ENCODE data around the gene CDK9.
A peak's percentile ranks its signal among the peaks of the same experiment; 100 is the strongest.
"Not testable (repeated sequence)": the region's sequence is repeated elsewhere in the genome, so short reads cannot be mapped to it uniquely, and the experiment has no call there.

CDK9 gene

DNA sequence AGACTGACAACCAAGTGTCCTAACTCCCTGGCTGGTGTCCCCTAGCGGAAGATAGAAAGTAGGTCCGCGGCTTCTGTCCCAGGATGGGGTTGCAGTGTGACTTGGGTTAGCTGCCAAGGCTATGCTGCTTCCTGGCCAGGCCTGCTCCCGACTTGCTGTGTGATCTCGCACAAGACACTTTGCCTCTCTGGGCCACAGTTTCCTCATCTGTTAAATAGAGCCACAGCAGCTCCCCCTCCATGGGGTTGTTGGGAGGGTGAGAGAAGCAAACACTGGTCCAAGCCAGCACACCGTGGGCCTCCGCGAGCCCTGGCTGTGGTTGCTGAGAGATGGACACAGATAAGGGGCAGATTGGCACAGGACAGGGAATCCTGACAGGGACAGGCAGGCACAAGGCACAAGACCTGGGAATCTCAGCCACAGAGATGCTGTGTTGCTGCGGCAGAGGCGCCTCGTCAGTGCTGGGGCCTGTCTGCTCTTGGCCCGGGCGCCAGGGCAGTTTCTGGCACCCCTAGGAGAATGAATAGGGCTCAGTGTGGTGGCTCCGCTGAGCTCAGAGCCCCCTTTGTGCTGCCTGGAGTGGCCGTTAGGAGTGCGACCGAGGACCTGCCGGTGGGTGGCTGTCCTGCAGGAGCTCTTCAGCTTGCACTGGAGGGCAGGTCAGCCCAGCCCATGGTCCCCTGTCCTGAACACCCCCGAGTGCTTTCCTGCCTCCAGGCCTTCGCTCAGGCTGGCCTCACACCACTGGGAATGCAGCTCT lies 5.5 kb upstream of the CDK9 start:
- no peak for DNase-seq (ENCODE audit: low spot score)

DNA sequence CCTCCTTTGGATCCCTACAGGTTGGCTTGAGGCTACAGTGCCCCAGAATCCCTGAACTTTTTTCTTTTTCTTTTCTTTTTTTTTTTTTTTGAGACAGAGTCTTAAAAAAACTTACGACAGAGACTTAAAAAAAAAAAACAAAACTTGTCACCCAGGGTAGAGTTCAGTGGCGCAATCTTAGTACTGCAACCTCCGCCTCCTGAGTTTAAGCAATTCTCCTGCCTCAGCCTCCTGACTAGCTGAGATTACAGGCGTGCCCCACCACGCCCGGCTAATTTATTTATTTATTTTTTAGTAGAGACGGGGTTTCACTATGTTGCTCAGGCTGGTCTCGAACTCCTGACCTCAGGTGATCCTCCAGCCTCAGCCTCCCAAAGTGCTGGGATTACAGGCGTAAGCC lies 4.9 kb upstream of the CDK9 start:
- DNase-seq (ENCODE audit: low spot score): not testable (repeated sequence)

DNA sequence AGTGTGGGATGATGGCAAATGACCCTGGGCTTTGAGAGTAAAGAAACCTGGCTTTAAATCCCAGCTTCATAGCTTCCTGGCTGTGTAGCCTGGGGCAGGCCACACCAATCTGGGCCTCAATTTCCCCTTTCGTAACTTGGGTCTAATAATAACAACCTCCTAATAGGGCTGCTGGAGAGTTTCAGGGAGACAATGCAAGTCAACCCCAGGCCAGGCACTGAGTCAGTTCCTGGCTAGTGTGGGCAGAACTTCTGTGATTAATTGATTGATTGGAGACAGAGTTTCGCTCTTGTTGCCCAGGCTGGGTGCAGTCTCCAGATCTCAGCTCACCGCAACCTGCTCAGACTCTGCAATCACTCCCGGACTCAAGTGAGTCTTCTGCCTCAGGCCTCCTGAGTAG lies 4.0 kb upstream of the CDK9 start:
- DNase-seq (ENCODE audit: low spot score): no peak

DNA sequence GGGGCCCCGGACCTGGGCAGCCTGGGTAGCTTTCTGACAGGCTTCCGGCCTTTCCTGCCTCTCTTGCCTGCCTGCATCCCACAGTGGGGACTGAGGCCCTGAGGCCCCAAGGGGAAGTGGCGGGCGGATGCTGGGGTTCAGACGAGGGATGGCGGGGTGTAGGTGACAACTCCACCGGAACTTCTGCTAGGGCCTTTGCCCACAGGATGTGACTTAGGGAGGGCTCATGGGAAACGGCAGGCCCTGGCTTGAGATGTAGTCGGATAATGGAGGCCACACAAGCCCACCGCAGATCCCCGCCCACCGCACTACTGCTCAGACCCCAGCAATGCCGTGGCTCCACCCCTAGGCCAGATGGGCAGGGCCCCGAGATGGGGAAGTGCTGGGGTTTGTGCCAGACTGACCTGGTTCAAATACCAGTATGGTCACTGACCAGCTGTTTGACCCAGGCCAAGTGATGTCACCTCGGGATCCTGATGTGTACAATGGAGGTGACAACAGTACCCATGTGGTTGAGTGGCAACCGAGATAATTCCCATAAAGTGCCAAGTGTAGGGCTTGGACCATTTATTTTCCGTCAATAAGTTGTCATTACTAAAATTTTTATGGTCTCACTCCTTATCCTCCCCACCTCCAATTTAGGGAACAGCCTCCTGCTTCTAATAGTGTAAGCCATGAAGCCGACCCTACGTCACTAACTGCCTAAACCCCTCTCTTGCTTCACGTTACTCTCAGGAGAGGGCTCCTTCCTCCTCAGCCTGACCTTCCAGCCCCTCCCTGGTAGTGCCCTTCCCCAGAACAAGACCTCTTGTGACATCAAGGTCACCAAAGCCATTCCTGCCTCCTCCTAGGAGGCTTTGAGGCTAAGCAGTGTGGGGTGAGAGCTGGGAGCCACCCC lies 2.5 kb upstream of the CDK9 start:
- no peak for DNase-seq (ENCODE audit: low spot score)

DNA sequence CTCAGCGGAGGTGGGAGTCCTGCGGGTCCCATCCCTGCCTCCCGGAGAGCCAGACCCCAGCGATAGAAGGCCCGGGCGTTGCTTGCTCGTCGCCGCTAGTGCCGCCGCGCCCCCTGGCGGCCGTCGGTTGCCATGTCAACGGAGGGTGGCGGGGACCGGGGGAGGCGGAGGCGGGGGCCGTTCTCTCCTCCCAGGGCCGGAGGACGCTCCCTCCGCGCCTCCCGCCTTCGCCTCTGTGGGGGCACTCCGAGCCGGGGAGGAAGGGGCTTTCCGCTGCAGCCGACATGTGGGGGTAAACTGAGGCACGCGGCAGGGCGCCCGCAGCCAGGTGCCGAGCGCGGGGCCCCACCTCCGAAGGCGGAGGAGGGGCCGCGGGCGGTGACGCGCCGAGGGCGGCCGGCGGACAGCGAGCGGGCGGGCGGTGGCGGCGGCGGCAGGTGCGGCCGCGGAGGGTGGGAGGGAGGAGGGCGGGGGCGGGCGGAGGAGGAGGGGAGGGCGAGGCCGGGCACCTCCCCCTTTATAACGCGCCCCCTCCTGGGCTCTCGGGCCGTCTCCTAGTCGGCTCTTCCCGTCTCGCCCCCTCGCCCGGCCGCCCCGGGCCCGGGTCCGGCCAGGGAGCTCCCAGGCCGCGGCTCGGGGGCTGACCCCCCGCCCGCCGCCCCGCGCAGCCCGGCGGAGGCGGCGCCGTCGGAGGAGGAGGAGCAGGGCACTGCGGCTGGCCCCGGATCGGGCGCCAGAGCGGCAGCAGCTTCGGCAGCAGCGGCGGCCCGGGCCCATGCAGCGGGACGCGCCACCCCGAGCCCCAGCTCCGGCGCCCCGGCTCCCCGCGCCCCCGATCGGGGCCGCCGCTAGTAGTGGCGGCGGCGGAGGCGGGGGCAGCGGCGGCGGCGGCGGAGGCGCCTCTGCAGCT lies 556 bp upstream of the CDK9 start:
- peak; percentile 77 for DNase-seq (ENCODE audit: low spot score)

GRCh38 chr9:127786773-127787104 lies 905 bp downstream of the CDK9 start:
- no peak for DNase-seq (ENCODE audit: low spot score)

DNA sequence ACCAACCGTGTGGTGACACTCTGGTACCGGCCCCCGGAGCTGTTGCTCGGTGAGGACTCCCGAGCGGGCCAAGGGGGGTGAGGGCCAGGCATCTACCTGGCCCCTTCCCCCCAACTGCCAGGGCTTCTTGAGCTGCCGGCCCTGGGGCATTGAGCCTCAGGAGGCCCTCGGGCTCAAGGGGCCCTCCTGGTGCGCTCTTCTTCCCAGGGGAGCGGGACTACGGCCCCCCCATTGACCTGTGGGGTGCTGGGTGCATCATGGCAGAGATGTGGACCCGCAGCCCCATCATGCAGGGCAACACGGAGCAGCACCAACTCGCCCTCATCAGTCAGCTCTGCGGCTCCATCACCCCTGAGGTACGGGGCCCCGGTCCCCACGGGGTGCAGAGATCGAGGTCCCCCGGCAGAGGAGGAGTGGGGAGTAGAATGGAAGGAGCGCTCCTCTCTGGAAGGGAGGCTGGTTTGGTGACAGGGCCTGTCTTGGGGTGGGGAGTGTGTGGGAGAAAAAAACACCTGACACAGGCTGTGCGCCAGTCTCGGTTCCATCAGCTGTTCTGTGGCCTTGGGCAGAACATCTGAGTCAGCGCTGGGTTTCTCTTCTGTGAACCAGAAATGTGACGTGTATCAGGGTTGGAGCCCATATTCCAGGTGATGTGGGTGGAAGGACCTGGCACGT lies 2.6 kb downstream of the CDK9 start:
- DNase-seq (ENCODE audit: low spot score): no peak

DNA sequence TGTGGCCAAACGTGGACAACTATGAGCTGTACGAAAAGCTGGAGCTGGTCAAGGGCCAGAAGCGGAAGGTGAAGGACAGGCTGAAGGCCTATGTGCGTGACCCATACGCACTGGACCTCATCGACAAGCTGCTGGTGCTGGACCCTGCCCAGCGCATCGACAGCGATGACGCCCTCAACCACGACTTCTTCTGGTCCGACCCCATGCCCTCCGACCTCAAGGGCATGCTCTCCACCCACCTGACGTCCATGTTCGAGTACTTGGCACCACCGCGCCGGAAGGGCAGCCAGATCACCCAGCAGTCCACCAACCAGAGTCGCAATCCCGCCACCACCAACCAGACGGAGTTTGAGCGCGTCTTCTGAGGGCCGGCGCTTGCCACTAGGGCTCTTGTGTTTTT lies 3.3 kb downstream of the CDK9 start:
- DNase-seq (ENCODE audit: low spot score): no peak

GRCh38 chr9:127790094-127790855 lies 4.4 kb downstream of the CDK9 start:
- DNase-seq (ENCODE audit: low spot score): no peak

GRCh38 chr9:127791085-127791484 lies 5.3 kb downstream of the CDK9 start:
- DNase-seq (ENCODE audit: low spot score): no peak

GRCh38 chr9:127792417-127793031 lies 6.7 kb downstream of the CDK9 start:
- no peak for DNase-seq (ENCODE audit: low spot score)

DNA sequence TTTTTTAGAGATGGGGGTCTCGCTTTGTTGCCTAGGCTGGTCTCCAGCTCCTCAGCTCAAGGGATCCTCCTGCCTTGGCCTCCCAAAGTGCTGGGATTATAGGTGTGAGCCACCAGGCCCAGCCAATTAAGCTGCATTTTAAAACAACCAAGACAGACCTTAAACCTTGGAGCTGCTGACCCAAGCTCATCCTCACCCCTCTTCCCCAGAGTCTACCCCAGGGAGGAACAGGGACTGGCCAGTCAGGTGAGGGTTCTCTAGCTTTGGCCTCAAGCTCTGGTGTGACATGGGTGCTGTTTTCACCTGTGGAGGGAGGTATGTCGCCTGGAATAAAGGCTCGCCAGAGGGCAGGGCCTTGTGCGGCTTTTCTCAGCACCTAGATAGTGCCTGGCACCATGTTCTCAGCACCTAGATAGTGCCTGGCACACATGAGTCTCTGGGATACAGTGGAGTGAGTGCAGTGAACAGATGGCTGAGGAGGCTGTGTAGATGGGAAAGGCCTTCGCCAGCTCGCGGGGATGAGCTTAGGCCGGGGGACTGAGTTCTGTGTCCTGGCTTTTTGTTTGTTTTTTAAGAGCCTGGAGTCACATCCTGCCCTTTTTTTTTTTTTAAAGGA lies 7.4 kb downstream of the CDK9 start:
- DNase-seq (ENCODE audit: low spot score): no peak

- DNase-seq (ENCODE audit: low spot score): no peak
These were observed 8.4 kb downstream of the CDK9 start for GRCh38 chr9:127794001-127794791.

DNA sequence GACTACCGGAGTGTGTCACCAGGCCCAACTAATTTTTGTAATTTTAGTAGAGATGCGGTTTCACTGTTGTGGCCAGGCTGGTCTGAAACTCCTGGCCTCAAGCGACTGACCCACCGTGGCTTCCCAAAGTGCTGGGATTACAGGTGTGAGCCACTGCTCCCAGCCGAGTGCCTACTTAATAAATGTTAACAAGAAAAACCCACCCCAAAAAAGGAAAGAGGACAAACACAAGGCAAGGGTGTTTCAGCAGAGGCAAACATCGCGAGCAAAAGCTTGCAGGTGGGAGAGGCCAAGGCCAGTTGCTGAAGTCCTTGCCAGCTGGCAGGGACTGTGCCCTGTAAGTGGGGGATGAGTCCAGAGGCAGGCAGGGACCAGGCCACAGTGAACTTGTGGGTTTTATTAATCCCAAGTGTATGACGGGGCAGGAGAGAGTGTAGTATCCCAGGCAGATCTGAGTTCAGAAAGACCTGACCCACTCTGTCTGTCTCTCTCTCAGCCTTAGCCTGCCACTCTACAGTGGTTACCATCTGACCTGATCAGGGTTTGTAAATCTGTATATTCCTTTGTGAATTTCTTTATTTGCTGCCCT lies 10.5 kb downstream of the CDK9 start:
- DNase-seq (ENCODE audit: low spot score): no peak

GRCh38 chr9:127796852-127797370 lies 11.1 kb downstream of the CDK9 start:
- DNase-seq (ENCODE audit: low spot score): no peak

- DNase-seq (ENCODE audit: low spot score): peak; percentile 18
These were observed 16.2 kb downstream of the CDK9 start for GRCh38 chr9:127801955-127802575.

GRCh38 chr9:127802576-127803443 lies 17.0 kb downstream of the CDK9 start, which contains the start of gene FPGS:
TSS of gene FPGS (plus strand) at chr9:127802882. CDS start at chr9:127802925, 43 bp downstream.
- peak; percentile 88 for DNase-seq (ENCODE audit: low spot score)
